HEK293 (cell line): Measurements from ENCODE around the gene MYO1B.
A peak's percentile ranks its signal among the peaks of the same experiment; 100 is the strongest.

Source experiments
- GLI2 ChIP-seq: fragments of 450-650 bp; formaldehyde crosslinking; IDR thresholded peaks from 2 replicates; pipeline ENCODE4; 2017; ENCODE audit warnings: missing biosample characterization, missing genetic modification characterization, low read depth, borderline replicate concordance
- GLIS2 ChIP-seq: fragments of 450-650 bp; formaldehyde crosslinking; IDR thresholded peaks from 2 replicates; pipeline ENCODE4 v1.5.1; 2016; ENCODE audit warnings: missing biosample characterization, missing genetic modification characterization
- KLF10 ChIP-seq: fragments of 450-650 bp; IDR thresholded peaks from 2 replicates; pipeline ENCODE4 v1.5.1; 2018; ENCODE audit warnings: missing biosample characterization, mild to moderate bottlenecking, missing genetic modification characterization
- KLF8 ChIP-seq: fragments of 450-650 bp; formaldehyde crosslinking; IDR thresholded peaks from 2 replicates; pipeline ENCODE4 v1.5.1; 2016; ENCODE audit warnings: missing biosample characterization, missing genetic modification characterization
- KLF9 ChIP-seq: fragments of 450-650 bp; formaldehyde crosslinking; IDR thresholded peaks from 2 replicates; pipeline ENCODE4 v1.5.1; 2016; ENCODE audit warnings: missing biosample characterization, missing genetic modification characterization, low read depth
- MZF1 ChIP-seq: fragments of 450-650 bp; formaldehyde crosslinking; IDR thresholded peaks from 2 replicates; pipeline ENCODE4 v1.5.1; 2017; ENCODE audit warnings: missing biosample characterization, missing genetic modification characterization, borderline replicate concordance
- PRDM1 ChIP-seq: fragments of 450-650 bp; formaldehyde crosslinking; IDR thresholded peaks from 2 replicates; pipeline ENCODE4; 2016; ENCODE audit warnings: missing biosample characterization, missing genetic modification characterization
- RBAK ChIP-seq: fragments of 450-650 bp; formaldehyde crosslinking; IDR thresholded peaks from 2 replicates; pipeline ENCODE4 v1.5.1; 2016; ENCODE audit warnings: missing biosample characterization, missing genetic modification characterization
- SALL2 ChIP-seq: fragments of 450-650 bp; formaldehyde crosslinking; IDR thresholded peaks from 2 replicates; pipeline ENCODE4 v1.5.0; 2017; ENCODE audit warnings: missing biosample characterization, mild to moderate bottlenecking, missing genetic modification characterization, borderline replicate concordance
- SP7 ChIP-seq: fragments of 450-650 bp; formaldehyde crosslinking; IDR thresholded peaks from 2 replicates; pipeline ENCODE4 v1.5.1; 2016; ENCODE audit warnings: missing biosample characterization, missing genetic modification characterization
- WT1 ChIP-seq: fragments of 450-650 bp; formaldehyde crosslinking; IDR thresholded peaks from 2 replicates; pipeline ENCODE4 v1.5.1; 2016; ENCODE audit warnings: missing biosample characterization, missing genetic modification characterization
- YY1 ChIP-seq: fragments of 450-650 bp; formaldehyde crosslinking; IDR thresholded peaks from 2 replicates; pipeline ENCODE4 v1.5.1; 2018; ENCODE audit warnings: missing biosample characterization, missing genetic modification characterization
- ZBTB21 ChIP-seq: fragments of 450-650 bp; formaldehyde crosslinking; IDR thresholded peaks from 2 replicates; pipeline ENCODE4 v1.5.1; 2017; ENCODE audit warnings: missing biosample characterization, missing genetic modification characterization
- ZNF132 ChIP-seq: fragments of 450-650 bp; formaldehyde crosslinking; IDR thresholded peaks from 2 replicates; pipeline ENCODE4 v1.5.1; 2017; ENCODE audit warnings: missing biosample characterization, missing genetic modification characterization, borderline replicate concordance
- ZNF138 ChIP-seq: fragments of 450-650 bp; formaldehyde crosslinking; IDR thresholded peaks from 2 replicates; pipeline ENCODE4 v1.5.1; 2016; ENCODE audit warnings: missing biosample characterization, missing genetic modification characterization, borderline replicate concordance
- ZNF146 ChIP-seq: fragments of 450-650 bp; formaldehyde crosslinking; IDR thresholded peaks from 2 replicates; pipeline ENCODE4 v1.5.1; 2016; ENCODE audit warnings: missing biosample characterization, missing genetic modification characterization
- ZNF155 ChIP-seq: fragments of 450-650 bp; formaldehyde crosslinking; IDR thresholded peaks from 2 replicates; pipeline ENCODE4 v1.5.1; 2016; ENCODE audit warnings: missing biosample characterization, missing genetic modification characterization
- ZNF184 ChIP-seq: fragments of 450-650 bp; IDR thresholded peaks from 2 replicates; pipeline ENCODE4 v1.5.1; 2018; ENCODE audit warnings: missing biosample characterization, mild to moderate bottlenecking, missing genetic modification characterization
- ZNF19 ChIP-seq: fragments of 450-650 bp; formaldehyde crosslinking; IDR thresholded peaks from 2 replicates; pipeline ENCODE4; 2016; ENCODE audit warnings: missing biosample characterization, missing genetic modification characterization, low read depth
- ZNF239 ChIP-seq: fragments of 450-650 bp; formaldehyde crosslinking; IDR thresholded peaks from 2 replicates; pipeline ENCODE4 v1.5.1; 2016; ENCODE audit warnings: missing biosample characterization, missing genetic modification characterization
- ZNF24 ChIP-seq: fragments of 450-650 bp; formaldehyde crosslinking; IDR thresholded peaks from 2 replicates; pipeline ENCODE4 v1.5.1; 2016; ENCODE audit warnings: missing biosample characterization, missing genetic modification characterization
- ZNF521 ChIP-seq: fragments of 450-650 bp; formaldehyde crosslinking; IDR thresholded peaks from 2 replicates; pipeline ENCODE4 v1.5.1; 2017; ENCODE audit warnings: missing biosample characterization, mild to moderate bottlenecking, missing genetic modification characterization
- ZNF747 ChIP-seq: fragments of 450-650 bp; formaldehyde crosslinking; IDR thresholded peaks from 2 replicates; pipeline ENCODE4 v1.5.1; 2016; ENCODE audit warnings: missing biosample characterization, missing genetic modification characterization
- ZNF76 ChIP-seq: fragments of 450-650 bp; formaldehyde crosslinking; IDR thresholded peaks from 2 replicates; pipeline ENCODE4; 2016; ENCODE audit warnings: low read depth, missing biosample characterization, missing genetic modification characterization, borderline replicate concordance
- ZNF785 ChIP-seq: fragments of 450-650 bp; formaldehyde crosslinking; IDR thresholded peaks from 2 replicates; pipeline ENCODE4 v1.5.1; 2016; ENCODE audit warnings: missing biosample characterization, missing genetic modification characterization
- ZNF830 ChIP-seq: fragments of 450-650 bp; IDR thresholded peaks from 2 replicates; pipeline ENCODE4 v1.5.0; 2018; ENCODE audit warnings: missing biosample characterization, missing genetic modification characterization, low read depth, mild to moderate bottlenecking, moderate library complexity
- ZNF843 ChIP-seq: fragments of 450-650 bp; formaldehyde crosslinking; IDR thresholded peaks from 2 replicates; pipeline ENCODE4 v1.5.1; 2016; ENCODE audit warnings: missing biosample characterization, missing genetic modification characterization
- ZSCAN23 ChIP-seq: fragments of 450-650 bp; formaldehyde crosslinking; IDR thresholded peaks from 2 replicates; pipeline ENCODE4 v1.5.1; 2016; ENCODE audit warnings: missing biosample characterization, missing genetic modification characterization
- ZXDB ChIP-seq: fragments of 450-650 bp; formaldehyde crosslinking; IDR thresholded peaks from 2 replicates; pipeline ENCODE4 v1.5.1; 2016; ENCODE audit warnings: missing biosample characterization, missing genetic modification characterization
- TF ChIP-seq, protein P1 (sequence below): fragments of 450-650 bp; formaldehyde crosslinking; IDR thresholded peaks from 2 replicates; pipeline ENCODE4 v1.5.1; 2016; ENCODE audit warnings: missing biosample characterization, missing genetic modification characterization
- TF ChIP-seq, protein P2 (sequence below): fragments of 450-650 bp; formaldehyde crosslinking; IDR thresholded peaks from 2 replicates; pipeline ENCODE4 v1.5.1; 2016; ENCODE audit warnings: missing biosample characterization, missing genetic modification characterization
- TF ChIP-seq, protein P3 (sequence below): fragments of 450-650 bp; formaldehyde crosslinking; IDR thresholded peaks from 2 replicates; pipeline ENCODE4 v1.5.1; 2016; ENCODE audit warnings: missing biosample characterization, missing genetic modification characterization
- TF ChIP-seq, protein P4 (sequence below): fragments of 450-650 bp; IDR thresholded peaks from 2 replicates; pipeline ENCODE4 v1.5.1; 2018; ENCODE audit warnings: missing biosample characterization, missing genetic modification characterization
- TF ChIP-seq, protein P5 (sequence below): fragments of 450-650 bp; formaldehyde crosslinking; IDR thresholded peaks from 2 replicates; pipeline ENCODE4 v1.5.1; 2017; ENCODE audit warnings: missing biosample characterization, mild to moderate bottlenecking, missing genetic modification characterization, moderate library complexity

MYO1B gene

DNA sequence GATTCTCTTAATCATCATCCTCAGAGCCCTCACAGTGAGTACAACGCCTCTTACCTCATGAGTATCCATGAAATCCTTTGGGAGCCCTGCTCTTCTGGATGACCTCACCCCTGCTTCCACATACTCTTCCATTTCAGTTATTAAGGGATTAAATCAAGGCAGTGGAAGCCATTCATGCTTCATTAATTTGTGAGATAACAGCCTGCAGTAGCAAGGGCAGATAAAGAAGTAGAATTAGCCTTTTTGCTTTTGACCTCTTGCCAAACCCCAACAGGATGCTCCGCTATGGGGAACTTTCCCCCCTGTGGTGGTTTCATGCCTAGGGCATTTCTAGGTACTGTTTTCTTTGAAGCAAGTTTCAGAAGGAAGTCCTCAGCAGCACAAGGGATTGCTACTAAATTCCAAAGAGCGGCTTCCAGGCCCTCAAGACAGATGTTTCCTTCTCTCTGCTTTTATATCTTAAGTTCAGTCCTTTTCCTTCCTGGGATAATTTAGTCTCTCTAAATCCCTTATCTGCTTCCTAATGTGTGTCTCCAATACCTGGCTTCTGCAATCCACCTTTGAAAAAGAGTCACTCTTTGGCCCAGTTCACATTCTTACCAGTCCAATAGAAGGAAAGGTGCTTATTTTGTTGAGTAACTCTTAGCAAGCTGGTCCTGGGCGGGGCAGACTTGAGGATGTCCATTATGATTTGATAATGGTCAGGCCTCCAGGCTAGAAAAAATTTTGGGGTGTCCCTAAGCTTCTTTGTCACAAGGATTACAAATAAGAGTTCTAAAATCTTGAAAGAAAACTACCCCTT is 76.9 kb downstream of the MYO1B start (continued):
- TF ChIP-seq ZNF146 (tag by site-specific recombination) (peak; percentile 64), ZXDB (tag by site-specific recombination) (peak; percentile 99), ZBTB21 (tag by site-specific recombination) (peak; percentile 93), ZNF138 (tag by site-specific recombination) (no peak), PRDM1 (tag by site-specific recombination) (no peak), KLF9 (tag by site-specific recombination) (peak; percentile 41), SALL2 (no peak), ZNF785 (tag by site-specific recombination) (no peak), GLIS2 (peak; percentile 68), MZF1 (peak; percentile 85), ZSCAN23 (peak; percentile 97), ZNF239 (tag by site-specific recombination) (no peak), SP7 (tag by site-specific recombination) (peak; percentile 99), WT1 (tag by site-specific recombination) (peak; percentile 95), YY1 (tag by site-specific recombination) (0 out of 2 replicates have a peak, but pooled peaks have one; percentile 17), ZNF843 (tag by site-specific recombination) (peak; percentile 100), GLI2 (tag by site-specific recombination) (peak; percentile 97), ZNF747 (no peak), ZNF184 (tag by site-specific recombination) (peak; percentile 85), ZNF521 (tag by site-specific recombination) (no peak), KLF10 (tag by site-specific recombination) (peak; percentile 87), ZNF24 (peak; percentile 99), ZNF155 (tag by site-specific recombination) (no peak), RBAK (no peak), ZNF830 (no peak), ZNF19 (tag by site-specific recombination) (0 out of 2 replicates have a peak, but pooled peaks have one; percentile 62), KLF8 (peak; percentile 92), ZNF76 (tag by site-specific recombination) (peak; percentile 33; the same call in 1 of the 2 replicates), ZNF132 (tag by site-specific recombination) (no peak)
- TF ChIP-seq, protein P1, sequence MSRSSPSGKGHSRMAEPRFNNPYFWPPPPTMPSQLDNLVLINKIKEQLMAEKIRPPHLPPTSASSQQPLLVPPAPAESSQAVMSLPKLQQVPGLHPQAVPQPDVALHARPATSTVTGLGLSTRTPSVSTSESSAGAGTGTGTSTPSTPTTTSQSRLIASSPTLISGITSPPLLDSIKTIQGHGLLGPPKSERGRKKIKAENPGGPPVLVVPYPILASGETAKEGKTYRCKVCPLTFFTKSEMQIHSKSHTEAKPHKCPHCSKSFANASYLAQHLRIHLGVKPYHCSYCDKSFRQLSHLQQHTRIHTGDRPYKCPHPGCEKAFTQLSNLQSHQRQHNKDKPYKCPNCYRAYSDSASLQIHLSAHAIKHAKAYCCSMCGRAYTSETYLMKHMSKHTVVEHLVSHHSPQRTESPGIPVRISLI (tag by site-specific recombination): peak; percentile 94
- TF ChIP-seq, protein P2, sequence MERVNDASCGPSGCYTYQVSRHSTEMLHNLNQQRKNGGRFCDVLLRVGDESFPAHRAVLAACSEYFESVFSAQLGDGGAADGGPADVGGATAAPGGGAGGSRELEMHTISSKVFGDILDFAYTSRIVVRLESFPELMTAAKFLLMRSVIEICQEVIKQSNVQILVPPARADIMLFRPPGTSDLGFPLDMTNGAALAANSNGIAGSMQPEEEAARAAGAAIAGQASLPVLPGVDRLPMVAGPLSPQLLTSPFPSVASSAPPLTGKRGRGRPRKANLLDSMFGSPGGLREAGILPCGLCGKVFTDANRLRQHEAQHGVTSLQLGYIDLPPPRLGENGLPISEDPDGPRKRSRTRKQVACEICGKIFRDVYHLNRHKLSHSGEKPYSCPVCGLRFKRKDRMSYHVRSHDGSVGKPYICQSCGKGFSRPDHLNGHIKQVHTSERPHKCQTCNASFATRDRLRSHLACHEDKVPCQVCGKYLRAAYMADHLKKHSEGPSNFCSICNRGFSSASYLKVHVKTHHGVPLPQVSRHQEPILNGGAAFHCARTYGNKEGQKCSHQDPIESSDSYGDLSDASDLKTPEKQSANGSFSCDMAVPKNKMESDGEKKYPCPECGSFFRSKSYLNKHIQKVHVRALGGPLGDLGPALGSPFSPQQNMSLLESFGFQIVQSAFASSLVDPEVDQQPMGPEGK (tag by site-specific recombination): peak; percentile 80
- TF ChIP-seq, protein P3, sequence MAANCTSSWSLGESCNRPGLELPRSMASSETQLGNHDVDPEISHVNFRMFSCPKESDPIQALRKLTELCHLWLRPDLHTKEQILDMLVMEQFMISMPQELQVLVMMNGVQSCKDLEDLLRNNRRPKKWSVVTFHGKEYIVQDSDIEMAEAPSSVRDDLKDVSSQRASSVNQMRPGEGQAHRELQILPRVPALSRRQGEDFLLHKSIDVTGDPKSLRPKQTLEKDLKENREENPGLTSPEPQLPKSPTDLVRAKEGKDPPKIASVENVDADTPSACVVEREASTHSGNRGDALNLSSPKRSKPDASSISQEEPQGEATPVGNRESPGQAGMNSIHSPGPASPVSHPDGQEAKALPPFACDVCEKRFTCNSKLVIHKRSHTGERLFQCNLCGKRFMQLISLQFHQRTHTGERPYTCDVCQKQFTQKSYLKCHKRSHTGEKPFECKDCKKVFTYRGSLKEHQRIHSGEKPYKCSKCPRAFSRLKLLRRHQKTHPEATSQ (tag by site-specific recombination): 0 out of 2 replicates have a peak, but pooled peaks have one; percentile 59
- TF ChIP-seq, protein P4, sequence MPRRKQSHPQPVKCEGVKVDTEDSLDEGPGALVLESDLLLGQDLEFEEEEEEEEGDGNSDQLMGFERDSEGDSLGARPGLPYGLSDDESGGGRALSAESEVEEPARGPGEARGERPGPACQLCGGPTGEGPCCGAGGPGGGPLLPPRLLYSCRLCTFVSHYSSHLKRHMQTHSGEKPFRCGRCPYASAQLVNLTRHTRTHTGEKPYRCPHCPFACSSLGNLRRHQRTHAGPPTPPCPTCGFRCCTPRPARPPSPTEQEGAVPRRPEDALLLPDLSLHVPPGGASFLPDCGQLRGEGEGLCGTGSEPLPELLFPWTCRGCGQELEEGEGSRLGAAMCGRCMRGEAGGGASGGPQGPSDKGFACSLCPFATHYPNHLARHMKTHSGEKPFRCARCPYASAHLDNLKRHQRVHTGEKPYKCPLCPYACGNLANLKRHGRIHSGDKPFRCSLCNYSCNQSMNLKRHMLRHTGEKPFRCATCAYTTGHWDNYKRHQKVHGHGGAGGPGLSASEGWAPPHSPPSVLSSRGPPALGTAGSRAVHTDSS: peak; percentile 68
- TF ChIP-seq, protein P5, sequence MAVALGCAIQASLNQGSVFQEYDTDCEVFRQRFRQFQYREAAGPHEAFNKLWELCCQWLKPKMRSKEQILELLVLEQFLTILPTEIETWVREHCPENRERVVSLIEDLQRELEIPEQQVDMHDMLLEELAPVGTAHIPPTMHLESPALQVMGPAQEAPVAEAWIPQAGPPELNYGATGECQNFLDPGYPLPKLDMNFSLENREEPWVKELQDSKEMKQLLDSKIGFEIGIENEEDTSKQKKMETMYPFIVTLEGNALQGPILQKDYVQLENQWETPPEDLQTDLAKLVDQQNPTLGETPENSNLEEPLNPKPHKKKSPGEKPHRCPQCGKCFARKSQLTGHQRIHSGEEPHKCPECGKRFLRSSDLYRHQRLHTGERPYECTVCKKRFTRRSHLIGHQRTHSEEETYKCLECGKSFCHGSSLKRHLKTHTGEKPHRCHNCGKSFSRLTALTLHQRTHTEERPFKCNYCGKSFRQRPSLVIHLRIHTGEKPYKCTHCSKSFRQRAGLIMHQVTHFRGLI (tag by site-specific recombination): peak; percentile 70; the same call in 1 of the 2 replicates
